ENCODE results near the gene FLT4.

Gene FLT4

DNA sequence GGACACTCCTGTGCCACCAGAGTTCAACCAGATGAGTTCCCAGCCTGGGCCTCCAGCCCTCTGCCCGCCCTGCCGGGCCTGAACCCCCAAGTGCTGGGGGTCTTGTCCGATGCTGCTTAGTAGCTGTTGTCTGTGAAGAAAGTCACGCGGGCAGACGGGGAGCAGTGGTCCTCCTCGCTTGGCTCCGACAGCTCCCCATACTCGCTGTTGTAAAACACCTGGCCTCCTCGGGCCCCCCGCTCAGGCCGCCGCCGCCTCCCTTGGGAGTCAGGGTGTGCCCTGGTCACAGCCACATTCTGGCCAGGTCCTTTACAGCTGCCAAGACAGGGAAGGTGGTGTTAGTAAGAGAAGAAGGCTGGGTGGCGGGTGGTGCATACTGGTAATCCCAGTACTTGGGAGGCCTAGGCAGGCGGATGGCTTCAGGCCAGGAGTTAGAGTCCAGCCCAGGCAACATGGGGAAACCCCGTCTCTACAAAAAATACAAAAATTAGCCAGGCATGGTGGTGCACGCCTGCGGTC lies 46.3 kb downstream of the FLT4 start:
- no peak for DNase-seq

DNA sequence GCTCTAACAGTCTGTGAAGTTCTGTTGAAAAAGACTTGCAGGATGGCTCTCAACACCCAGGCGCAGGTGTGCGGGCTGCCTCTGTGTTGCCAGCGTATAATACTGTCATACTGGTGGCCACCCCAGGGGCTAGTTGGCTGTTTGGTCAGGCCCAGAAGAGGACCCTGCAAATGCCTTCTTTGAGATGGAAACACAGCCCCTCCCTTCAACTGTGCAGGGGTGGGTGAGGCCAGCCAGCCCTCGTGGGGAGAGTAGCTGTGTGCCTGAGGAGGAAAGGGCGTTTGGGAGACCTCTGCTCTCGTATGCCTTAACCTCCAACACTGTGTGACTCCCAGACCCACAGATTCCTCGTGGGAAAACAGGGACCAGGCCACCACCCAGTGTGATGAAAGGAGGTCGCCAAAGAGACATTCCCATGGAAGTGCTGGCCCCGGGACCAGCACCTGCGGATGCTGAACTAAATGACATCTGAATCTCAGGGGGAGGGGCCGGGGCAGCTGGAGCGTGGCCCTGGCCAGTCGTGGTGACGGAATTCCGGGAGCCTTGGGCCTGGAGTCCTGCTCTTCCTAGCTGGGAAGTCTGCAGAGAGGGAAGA lies 46.8 kb downstream of the FLT4 start:
- DNase-seq, result no peak

DNA sequence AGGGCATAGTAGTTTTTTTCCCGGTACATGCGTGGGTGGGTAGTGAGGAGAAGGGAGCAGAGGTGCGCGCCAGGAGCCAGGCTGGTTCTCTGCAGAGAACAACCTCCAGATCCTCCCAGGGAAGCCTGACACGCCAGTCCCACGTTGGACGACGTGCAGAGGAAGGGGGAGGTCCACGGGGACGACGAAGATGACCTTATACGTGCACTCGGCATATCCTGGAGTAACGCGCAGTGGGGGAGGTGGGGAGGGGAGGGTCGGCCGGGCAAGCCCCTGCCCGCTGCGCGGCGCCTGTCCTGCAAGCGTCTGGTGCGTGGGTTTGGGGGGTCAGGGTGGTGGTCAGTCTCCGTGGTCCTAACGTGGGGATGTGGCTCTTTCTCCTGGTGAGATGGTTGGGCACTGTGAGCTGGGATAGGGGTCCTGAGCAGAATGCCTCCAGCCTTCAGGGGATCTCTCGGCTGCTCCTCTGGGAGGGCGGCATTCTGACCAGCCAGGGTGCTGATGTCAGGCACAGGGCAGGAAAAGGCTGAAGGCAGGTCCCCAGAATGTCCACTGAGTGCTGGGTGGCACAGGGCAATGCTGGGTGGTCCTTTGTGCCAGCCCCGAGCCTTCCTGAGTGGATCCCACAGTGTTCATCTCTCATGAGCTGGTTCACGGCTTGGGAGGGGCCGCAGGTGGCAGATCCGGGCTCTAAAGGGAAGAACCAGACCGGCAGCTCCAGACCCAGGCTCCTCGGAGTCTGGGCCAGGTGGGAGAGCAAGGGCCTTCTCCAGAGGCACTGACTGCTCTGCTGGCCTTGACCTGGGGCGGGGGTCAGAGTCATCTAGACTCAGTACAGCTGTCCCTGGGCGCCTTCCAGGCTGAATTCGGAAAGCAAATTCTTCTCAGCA lies 47.6 kb downstream of the FLT4 start:
- no peak for DNase-seq

DNA sequence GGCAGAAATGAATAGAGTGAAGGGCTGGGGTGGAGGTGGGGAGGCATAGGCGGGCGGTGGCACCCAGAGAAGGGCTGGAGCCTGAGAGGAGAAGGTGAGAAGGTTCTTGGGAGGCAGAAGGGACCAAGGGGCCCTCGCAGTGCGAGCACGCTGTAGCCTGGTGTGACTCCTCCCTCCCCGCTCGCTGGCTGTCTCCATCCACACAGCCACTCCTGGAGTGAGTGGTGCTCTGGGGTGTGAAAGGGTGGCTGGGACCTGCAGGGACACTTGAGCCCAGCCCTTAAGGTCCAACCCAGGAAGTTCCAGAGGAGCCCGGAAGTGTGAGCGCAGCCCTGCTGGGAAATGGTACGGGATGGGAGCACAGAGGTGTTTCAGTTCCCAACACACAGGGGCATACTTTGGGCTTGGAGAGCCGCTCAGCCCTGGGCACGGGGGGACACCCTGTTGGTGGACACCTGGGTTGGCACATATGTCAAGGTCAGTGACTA lies 48.8 kb downstream of the FLT4 start:
- no peak for DNase-seq

DNA sequence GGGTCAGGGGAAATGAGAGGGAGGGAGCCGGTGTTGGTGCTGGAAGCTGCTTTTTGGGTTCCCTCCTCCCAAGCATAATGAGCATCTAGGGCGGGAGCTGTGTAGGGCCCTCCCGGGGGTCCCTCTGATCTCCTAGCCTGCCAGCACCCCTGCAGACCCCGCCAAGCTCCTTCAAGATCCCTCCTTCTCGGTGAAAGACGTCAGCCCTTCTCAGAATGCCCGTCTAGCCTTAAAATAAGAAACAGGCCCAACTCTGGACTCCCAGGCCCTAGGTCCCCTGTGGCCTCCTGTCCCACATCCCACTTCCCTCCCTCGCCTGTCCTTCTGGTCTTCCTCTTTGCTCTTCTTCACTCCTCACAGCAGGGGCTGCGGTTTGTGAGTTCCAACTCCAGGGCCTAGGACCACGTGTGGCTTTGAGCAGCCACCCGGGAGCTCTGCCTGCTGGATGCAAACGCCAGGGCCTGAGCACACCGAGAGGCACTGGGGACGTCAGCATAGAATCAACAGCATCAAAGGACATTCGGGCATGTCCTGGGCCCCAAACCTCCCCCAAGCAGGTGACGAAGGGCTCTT lies 49.3 kb downstream of the FLT4 start:
- DNase-seq, result no peak

DNA sequence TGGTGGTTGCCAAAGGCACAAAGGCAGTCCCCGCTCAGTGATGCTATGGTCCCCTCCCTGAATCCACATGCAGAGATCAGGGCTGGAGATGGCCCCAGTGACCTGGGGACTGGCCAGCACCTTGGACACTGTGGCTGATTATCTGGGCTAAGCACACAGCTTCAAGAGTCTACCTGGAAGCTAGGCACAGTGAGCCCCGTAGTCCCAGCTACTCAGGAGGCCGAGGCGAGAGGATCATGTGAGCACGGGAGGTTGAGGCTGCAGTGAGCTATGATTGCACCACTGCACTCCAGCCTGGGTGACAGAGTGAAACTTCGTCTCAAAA lies 49.8 kb downstream of the FLT4 start:
- DNase-seq, result no peak

DNA sequence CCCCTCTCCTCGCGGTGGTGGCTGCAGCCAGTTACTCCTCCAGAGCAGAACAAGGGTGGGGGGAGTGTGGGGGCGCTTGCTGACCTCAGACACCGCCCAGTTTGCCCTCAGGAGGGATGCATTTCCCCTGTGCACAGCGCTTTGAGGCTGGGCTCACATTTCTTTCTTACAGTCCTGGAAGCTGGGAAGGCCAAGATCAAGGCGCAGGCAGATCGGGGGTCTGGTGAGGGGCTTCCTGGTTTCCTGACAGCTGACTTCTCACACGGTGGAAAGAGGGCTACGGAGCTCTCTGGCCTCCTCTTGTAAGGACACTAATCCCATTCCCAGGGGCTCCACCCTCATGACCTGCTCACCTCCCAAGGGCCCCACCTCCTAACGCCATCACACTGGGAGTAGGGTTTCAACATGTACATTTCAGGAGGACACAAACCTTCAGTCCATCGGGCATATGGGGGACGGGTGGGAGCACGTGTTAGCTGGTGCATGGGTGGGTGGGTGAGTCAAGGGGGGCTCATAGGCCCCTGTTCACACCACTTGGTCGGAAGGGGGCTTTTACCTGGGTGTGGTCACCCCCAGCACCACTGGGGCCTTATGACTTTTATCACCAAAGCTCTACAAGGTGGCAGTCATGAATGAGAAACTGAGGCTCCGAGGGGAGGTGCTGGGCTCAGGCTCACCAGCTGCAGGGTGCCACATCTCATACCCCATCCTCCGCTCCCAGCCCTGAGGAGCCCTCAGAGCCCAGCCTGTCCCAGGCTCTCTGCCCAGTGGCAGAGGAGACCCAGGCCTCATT lies 50.4 kb downstream of the FLT4 start:
- DNase-seq, result no peak

DNA sequence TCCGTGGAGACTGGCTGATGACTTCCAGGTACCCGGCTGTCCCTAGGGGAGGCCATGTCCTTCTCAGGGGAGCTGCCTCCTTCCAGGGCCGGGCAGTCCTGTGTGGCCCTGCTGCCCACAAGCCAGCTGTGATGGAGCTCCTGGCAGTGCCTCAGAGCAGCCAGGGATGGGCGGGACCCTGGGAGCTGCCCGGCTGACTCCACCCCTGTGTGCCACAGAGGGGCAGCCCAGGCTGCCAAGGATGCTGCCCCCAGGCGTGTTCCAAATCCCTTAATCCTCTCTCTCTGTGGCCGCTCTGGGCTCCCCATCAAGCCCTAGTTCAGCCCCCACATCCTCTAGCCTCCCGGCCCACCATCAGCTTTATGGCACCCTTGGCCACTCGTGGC lies 51.1 kb downstream of the FLT4 start:
- no peak for DNase-seq

DNA sequence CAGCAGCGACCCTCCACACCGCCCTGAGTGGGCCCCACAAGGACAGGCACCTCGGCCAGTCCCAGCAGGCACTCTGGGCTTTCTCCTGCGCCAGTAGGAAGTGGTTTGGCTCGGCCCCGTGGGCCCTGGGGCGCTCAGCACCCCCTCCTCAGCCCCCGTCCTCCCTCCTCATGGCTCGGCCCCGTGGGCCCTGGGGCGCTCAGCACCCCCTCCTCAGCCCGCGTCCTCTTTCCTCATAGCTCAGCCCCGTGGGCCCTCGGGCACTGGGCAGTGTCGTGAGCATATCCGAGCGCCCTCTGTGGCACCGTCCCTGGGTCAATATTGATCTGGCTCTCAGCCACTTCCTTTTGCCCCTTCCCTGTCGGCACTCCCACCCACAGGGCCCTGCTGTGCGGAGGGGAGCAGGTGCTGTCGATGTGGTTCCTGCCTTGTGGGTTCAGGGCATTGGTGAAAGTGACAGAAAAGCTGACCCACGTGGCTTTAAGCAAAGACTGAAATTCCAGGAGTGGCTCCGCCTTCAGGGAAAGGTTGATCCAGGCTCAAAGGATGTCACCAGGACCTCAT lies 52.6 kb downstream of the FLT4 start:
- DNase-seq, result no peak

DNA sequence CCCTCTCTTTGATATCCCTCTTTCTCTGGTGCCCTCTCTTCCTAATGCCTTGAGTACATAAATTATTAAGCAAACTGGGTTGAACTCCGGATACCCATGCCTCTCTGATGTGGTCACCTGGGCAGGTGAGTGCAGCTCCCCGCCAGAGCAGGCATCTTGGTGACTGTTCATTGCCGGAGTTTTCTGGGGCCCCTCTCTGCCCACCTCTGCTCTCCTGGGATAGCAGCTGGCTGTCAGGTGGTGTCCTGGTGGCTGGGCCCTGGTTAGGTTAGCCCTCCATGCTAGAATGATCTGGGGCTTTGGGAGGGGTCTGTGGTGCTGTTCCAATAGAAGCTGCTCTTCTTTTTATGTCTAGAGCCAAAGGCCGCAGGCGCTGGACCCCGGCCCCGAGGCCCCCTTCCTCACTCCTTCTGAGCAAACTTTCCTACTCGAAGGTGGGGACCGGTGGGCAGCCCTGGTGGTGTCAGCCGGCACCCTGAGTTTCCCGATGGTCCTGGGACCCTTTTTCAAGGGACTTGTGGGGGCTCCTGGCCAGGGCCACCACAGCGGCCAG lies 53.2 kb downstream of the FLT4 start:
- no peak for DNase-seq

DNA sequence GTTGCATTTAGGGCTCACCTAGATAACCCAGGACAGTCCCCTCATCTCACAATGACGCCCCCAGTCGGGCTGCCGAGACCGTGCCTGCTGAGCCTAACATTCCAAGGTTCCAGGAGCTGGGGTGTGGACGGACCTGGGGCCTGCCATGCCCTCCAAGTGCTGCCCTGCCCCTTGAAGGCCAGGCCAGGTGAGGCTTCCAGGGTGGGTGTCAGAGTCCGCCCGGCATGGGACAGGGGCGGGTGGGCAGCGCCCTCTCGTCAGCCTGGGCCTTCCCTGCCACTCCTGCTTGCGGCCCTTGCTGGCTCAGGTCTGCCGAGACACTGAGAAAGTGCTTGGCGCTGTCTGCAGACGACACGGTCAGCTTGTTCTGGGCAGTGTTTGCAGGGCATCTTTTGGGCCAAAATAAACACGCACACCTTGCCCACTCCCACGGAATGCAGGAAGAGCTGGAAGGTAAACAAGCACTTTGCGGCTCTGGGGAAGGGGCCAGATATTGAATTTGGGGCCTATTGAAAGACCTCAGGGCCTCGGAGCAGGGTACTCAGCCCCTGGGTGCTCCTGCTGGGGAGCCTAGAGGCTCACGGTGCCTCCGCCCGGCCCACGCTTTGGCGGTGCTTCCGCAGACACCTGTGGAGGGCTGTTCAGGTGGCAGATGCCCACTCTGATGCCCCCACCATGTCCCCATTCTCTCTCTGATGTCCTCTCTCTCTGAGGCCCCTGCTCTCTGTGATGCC lies 53.9 kb downstream of the FLT4 start:
- no peak for DNase-seq

DNA sequence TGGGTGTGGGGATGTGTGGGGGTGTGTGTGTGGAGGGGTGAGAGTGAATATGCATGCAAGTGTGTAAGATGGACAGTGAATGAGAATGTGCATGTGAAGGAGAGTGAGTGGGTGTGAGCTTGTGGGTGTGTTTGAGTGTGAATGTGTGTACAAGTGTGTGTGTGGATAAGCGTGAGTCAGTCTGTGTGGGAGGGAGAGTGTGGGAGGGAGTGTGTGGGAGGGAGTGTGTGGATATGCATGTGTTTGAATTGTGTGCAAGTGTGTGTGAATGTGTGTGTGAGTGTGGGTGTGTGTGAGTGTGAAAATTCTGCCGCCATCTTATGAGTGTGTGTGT lies 54.4 kb downstream of the FLT4 start:
- DNase-seq, result no peak

DNA sequence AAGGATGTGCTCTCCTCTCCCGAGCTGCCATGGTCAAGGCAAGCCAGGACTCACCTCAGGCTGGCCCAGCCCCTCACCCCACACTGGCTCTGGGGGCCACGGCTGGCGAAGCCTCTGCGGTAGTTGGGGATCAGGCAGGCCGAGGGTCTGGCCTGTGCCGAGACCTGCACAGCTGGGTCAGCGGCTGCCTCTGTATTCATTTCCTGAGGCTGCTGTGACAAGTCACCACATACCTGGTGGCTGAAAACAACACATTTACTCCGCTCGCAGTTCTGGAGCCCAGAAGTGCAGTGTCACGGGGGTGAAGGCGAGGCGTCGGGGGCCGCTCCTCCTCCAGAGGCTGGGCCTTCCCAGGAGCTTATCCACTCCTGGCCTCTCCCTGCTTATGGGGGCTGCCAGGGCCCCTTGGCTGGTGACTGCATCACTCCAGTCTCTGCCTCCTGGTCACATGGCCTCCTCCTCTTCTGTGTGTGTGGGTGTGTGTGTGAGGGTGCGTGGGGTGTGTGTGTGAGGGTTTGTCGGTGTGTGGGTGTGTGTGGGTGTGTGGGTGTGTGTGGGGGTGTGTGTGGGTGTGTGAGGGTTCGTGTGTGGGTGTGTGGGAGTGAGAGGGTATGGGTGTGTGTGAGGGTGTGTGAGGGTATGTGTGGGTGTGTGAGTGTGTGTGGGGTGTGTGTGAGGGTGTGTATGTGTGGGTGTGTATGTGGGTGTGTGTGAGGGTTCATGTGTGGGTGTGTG lies 54.9 kb downstream of the FLT4 start:
- DNase-seq, result no peak

DNA sequence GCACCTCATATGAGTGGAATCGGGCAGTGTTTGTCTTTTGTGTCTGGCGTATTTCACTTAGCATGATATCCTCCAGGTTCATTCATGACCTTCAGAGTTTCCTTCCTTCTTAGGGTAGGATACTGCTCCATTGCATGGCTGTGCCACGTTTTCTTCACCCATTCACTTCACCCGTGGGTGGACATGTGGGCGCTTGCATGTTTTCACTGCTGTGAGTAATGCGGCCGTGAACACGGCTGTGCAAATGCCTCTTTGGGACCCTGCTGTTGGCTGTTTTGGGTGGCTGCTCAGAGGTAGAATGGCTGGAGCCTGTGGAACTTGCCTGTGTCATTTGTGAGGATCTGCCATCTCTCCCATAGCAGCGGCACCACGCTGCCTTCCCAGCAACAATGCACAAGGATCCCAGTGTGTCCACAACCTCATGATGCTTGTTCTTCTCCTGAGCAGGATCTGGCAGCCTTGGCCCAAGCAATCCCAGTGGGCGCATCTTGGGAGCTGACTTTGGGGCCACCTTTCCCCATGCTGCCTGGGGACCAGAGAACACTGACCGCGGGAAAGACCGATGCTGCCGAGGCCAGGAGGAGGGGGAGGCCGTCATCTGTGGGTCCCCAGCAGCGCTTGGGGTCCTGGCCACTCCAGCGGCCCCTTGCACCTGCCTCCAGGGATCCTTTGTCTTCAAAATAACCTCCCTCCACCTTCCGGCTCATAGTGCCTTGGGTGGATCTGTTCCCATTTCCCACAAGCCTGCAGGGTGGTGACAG lies 55.8 kb downstream of the FLT4 start:
- no peak for DNase-seq

DNA sequence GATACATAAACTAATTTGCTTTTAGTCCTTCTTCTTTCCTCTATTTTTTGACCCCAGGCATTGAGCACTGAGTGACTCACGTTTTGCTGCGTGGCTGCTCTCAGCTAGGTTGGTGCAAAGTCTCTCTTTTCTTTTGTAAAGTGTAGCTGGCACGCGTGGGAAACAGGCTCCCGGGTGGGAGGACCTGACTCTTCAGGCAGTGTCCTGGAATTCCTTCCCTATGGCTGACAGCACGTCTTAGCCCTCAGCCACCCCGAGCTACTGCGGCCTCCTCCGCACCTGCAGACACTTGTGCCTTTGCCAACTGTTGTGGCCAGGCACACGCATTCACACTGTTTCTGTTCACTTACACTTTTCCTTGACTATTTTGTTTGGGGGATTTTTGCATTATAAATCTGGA lies 57.2 kb downstream of the FLT4 start:
- no peak for DNase-seq

DNA sequence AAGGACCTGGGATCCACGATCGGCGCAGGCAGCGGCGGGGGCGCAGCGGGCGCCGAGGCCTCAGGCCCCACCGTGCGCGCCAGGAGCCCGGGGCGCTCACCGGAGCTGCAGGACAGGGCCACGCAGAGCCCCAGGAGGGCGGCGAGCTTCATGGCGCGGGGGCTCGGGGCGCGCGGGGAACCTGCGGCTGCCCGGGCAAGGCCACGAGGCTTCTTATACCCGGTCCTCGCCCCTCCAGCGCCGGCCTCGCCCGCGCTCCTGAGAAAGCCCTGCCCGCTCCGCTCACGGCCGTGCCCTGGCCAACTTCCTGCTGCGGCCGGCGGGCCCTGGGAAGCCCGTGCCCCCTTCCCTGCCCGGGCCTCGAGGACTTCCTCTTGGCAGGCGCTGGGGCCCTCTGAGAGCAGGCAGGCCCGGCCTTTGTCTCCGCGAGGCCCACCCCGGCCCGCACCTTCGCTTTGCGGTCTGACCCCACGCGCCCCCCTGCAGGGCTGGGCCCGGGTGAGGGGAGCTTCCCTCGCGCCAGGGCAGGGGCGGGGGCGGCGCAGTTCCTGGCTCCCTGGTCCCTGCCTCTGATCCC lies 58.0 kb downstream of the FLT4 start, which contains the start of gene SCGB3A1:
Gene SCGB3A1 (minus strand): TSS at position 189 of the 577 bp plus-strand sequence. CDS start 37 bp downstream, at position 152.
- DNase-seq, result no peak

DNA sequence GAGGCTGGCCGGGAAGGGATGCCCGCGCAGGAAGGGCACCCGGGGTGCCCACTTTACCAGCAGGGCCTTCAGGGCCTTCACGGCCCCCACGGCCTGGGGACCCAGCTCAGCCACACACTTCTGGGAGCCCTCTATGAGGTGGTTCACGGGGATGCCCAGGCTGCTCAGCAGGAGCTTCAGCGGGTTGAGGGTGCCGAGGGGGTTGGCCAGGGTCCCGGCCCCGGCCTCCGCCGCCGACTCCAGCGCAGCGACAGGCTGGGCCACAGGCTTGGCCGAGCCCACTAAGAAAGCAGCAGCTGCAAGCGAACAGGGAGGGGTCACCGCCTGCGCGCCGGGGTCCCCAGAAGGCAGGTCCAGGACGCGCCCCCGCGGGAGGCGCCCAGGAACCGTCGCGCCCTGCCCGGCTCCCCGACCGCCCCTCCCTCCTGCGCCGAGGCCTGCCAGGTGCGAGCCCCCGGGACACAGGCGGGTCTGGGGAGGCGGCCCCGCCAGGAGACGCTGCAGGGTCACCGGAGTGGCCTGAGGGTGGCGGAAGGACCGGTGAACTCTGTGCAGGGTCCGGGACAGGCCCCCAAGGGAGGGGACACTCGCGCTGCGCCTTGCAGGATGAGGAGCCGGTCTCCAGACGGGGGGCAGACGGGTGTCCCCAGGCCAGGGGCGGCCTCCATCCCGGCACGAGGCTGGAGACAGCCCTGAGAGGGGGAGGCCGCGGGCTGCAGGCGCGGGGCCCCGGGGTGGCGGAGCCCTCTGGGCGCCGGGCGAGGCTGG lies 58.7 kb downstream of the FLT4 start:
- DNase-seq, result no peak

DNA sequence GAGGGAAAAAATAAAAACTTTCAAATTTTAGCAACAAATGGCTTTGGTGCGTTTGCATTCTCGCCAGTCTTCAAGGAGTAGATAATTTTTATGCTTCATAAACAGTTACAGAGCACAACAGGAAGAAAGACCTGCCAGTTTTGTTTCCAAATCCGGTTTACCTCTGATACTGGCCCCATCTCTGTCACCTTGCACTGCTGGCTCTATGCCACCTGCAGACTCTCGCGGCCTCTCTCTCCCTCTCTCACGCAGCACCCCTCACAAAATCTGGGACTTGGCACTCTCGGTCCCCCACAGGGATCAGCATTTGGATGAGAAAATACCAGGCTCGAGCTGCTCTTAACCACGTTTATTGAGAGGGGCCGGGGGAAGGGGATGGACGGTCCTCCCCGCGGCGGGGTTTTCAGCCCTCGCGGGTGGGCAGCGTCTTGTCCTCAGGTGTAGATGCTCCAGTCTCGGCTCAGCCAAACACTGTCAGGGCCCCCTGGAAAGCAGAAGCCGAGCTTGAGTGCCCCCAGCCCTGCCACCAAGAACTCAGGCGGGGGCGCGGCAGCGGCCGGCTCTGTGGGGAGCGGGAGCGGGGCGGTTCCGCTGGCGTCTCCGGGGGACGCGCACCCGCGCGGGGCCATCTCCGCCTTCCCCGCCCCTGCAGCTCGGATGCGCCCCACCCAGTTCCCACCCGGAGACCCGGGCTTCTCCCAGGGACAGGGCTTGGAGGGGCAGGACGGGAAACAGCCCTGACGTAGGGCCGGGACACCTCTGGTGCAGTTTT lies 59.4 kb downstream of the FLT4 start:
- DNase-seq, result no peak
